IMR-90 (cell line): ENCODE measurements around the gene ANXA1. TPM values are rescaled to one million over a fixed set of nuclear protein-coding genes. Genes with fewer than 3 reads are reported as not detected.

Experiments
- ATAC-seq: fragments of 200-7000 bp; cut with Tn5 transposase; 2 replicates; pipeline ENCODE4 v1.9.1; 2020; ENCODE audit warnings: low read depth, mild to moderate bottlenecking, moderate library complexity
- BruUV-seq: library from RNA; stranded (reverse); fragments of 400-500 nt; replicated peaks from 2 replicates; lab custom pipeline; 2021; lab: Mats Ljungman, UMichigan
- CTCF ChIA-PET: fragments of 300-600 bp; formaldehyde crosslinking; extraction: SDS; loops from one replicate; lab custom pipeline; 2021; ENCODE audit warnings: antibody characterized with exemption; lab: Yijun Ruan, JAX
- POLR2A ChIA-PET: fragments of 300-600 bp; sonication (Branson Sonifier 250); formaldehyde crosslinking; loops from one replicate; lab custom pipeline; 2022; ENCODE audit warnings: antibody characterized with exemption; ENCODE audit not compliant: unreplicated experiment; lab: Charles Lee
- DNase-seq: peaks from one replicate; pipeline ENCODE4 v3.0.0; 2013
- H2AFZ ChIP-seq: replicated peaks from 2 replicates; pipeline ENCODE3; 2013; ENCODE audit warnings: low read length, mild to moderate bottlenecking; ENCODE audit not compliant: poor library complexity
- H2AK5ac ChIP-seq: 2 replicates; pipeline ENCODE4 v1.6.1; 2013; ENCODE audit warnings: low read depth, low read length, inconsistent platforms
- H2AK9ac ChIP-seq: replicated peaks from 2 replicates; pipeline ENCODE3; 2013; ENCODE audit warnings: mild to moderate bottlenecking, low read depth, low read length, moderate library complexity; ENCODE audit not compliant: poor library complexity
- H2BK120ac ChIP-seq: 2 replicates; pipeline ENCODE4 v1.6.1; 2013; ENCODE audit warnings: low read depth, low read length, inconsistent platforms
- H2BK15ac ChIP-seq: 3 replicates; pipeline ENCODE4 v1.6.1; 2013; ENCODE audit warnings: low read depth, low read length, inconsistent platforms
- H2BK20ac ChIP-seq: 2 replicates; pipeline ENCODE4 v1.6.1; 2013; ENCODE audit warnings: low read depth, mild to moderate bottlenecking, inconsistent platforms, low read length, moderate library complexity
- H2BK5ac ChIP-seq: 2 replicates; pipeline ENCODE4 v1.6.1; 2013; ENCODE audit warnings: mild to moderate bottlenecking, low read depth, low read length, inconsistent platforms; ENCODE audit not compliant: poor library complexity, severe bottlenecking
- H3K14ac ChIP-seq: replicated peaks from 2 replicates; pipeline ENCODE4 v1.6.1; 2013; ENCODE audit warnings: low read depth, low read length, inconsistent platforms
- H3K18ac ChIP-seq: 2 replicates; pipeline ENCODE4 v1.6.1; 2013; ENCODE audit warnings: low read depth, low read length, control low read depth
- H3K23ac ChIP-seq: 2 replicates; pipeline ENCODE4 v1.6.1; 2013; ENCODE audit warnings: low read depth, low read length, inconsistent platforms
- H3K27ac ChIP-seq: 2 replicates; pipeline ENCODE4 v1.5.1; 2013; ENCODE audit warnings: mild to moderate bottlenecking, control low read depth, low read length; ENCODE audit not compliant: insufficient read depth
- H3K27me3 ChIP-seq: 2 replicates; pipeline ENCODE4 v1.6.1; 2013; ENCODE audit warnings: low read length; ENCODE audit not compliant: control insufficient read depth, insufficient read depth
- H3K36me3 ChIP-seq: 2 replicates; pipeline ENCODE4 v1.6.1; 2013; ENCODE audit warnings: low read length, mixed read lengths; ENCODE audit not compliant: control insufficient read depth, insufficient read depth
- H3K4ac ChIP-seq: 2 replicates; pipeline ENCODE4 v1.6.1; 2013; ENCODE audit warnings: low read depth, low read length, inconsistent platforms
- H3K4me1 ChIP-seq: 2 replicates; pipeline ENCODE4 v1.6.1; 2013; ENCODE audit warnings: low read length, mixed read lengths; ENCODE audit not compliant: control insufficient read depth, insufficient read depth
- H3K4me2 ChIP-seq: 2 replicates; pipeline ENCODE4 v1.6.1; 2013; ENCODE audit warnings: low read depth, mild to moderate bottlenecking, control low read depth, low read length, moderate library complexity
- H3K4me3 ChIP-seq: 2 replicates; pipeline ENCODE4 v1.5.1; 2013; ENCODE audit warnings: low read depth, mild to moderate bottlenecking, control low read depth, low read length, moderate library complexity; ENCODE audit not compliant: insufficient read depth
- H3K56ac ChIP-seq: 2 replicates; pipeline ENCODE4 v1.6.1; 2013; ENCODE audit warnings: low read length, inconsistent platforms; ENCODE audit not compliant: insufficient read depth; ENCODE audit errors: extremely low read depth
- H3K79me1 ChIP-seq, 2 experiments: 2 replicates each; pipeline ENCODE4 v1.6.1; 2013; ENCODE audit warnings: low read length in 2 of 2, inconsistent platforms in 1 of 2, low read depth in 1 of 2
- H3K9ac ChIP-seq: 2 replicates; pipeline ENCODE4 v1.6.1; 2013; ENCODE audit warnings: low read depth, low read length, control low read depth
- H3K9me1 ChIP-seq: 2 replicates; pipeline ENCODE4 v1.6.1; 2013; ENCODE audit warnings: low read length, inconsistent platforms; ENCODE audit not compliant: insufficient read depth
- H3K9me3 ChIP-seq: 2 replicates; pipeline ENCODE4 v1.6.1; 2013; ENCODE audit warnings: low read length; ENCODE audit not compliant: control insufficient read depth, insufficient read depth
- H4K20me1 ChIP-seq: 2 replicates; pipeline ENCODE4 v1.6.1; 2013; ENCODE audit warnings: low read length, inconsistent platforms; ENCODE audit not compliant: insufficient read depth
- H4K5ac ChIP-seq: 2 replicates; pipeline ENCODE4 v1.6.1; 2013; ENCODE audit warnings: mild to moderate bottlenecking, low read depth, low read length, control low read depth
- H4K8ac ChIP-seq, 2 experiments: 2 replicates each; pipeline ENCODE4 v1.6.1; 2013; ENCODE audit warnings: low read depth in 2 of 2, low read length in 2 of 2, control low read depth in 1 of 2, inconsistent platforms in 1 of 2
- H4K91ac ChIP-seq: 2 replicates; pipeline ENCODE4 v1.6.1; 2013; ENCODE audit warnings: low read depth, low read length, inconsistent platforms; ENCODE audit not compliant: insufficient read depth
- BHLHE40 ChIP-seq: fragments of 150-350 bp; IDR thresholded peaks from 2 replicates; pipeline ENCODE4 v1.6.1; 2016; ENCODE audit warnings: mild to moderate bottlenecking, low read depth, low read length
- FOS ChIP-seq: fragments of 150-350 bp; IDR thresholded peaks from 2 replicates; pipeline ENCODE4 v1.6.1; 2016; ENCODE audit warnings: low read depth, low read length
- MAFK ChIP-seq: IDR thresholded peaks from 2 replicates; pipeline ENCODE4 v1.6.1; 2012; ENCODE audit warnings: low read depth, low read length, improper control_type of control experiment
- MAZ ChIP-seq: IDR thresholded peaks from 2 replicates; pipeline ENCODE4 v1.6.1; 2012; ENCODE audit warnings: low read depth, mild to moderate bottlenecking, low read length, improper control_type of control experiment, moderate library complexity, borderline replicate concordance
- MXI1 ChIP-seq: IDR thresholded peaks from 2 replicates; pipeline ENCODE4 v1.6.1; 2012; ENCODE audit warnings: low read depth, mild to moderate bottlenecking, low read length, moderate library complexity, borderline replicate concordance
- POLR2A ChIP-seq: IDR thresholded peaks from 2 replicates; pipeline ENCODE4 v1.6.1; 2012; ENCODE audit warnings: mild to moderate bottlenecking, low read depth, low read length
- RAD21 ChIP-seq: IDR thresholded peaks from 2 replicates; pipeline ENCODE4 v1.6.1; 2012; ENCODE audit warnings: low read length, improper control_type of control experiment
- RCOR1 ChIP-seq: IDR thresholded peaks from 2 replicates; pipeline ENCODE4 v1.6.1; 2012; ENCODE audit warnings: mild to moderate bottlenecking, low read length, improper control_type of control experiment; ENCODE audit not compliant: insufficient replicate concordance
- RFX5 ChIP-seq: IDR thresholded peaks from 2 replicates; pipeline ENCODE4 v1.8.0; 2012; ENCODE audit warnings: low read depth, mild to moderate bottlenecking, low read length, moderate library complexity
- SMC3 ChIP-seq: fragments of 150-350 bp; IDR thresholded peaks from 2 replicates; pipeline ENCODE4 v1.6.1; 2016; ENCODE audit warnings: low read depth, mild to moderate bottlenecking, antibody characterized with exemption, low read length, moderate library complexity
- WGBS, 2 experiments: methylation state at CpG; one replicate each; pipeline versions ENCODE4 v1.1.5 to v1.1.7; 2013; ENCODE audit warnings: missing lambda C conversion rate in 2 of 2; ENCODE audit not compliant: insufficient read length in 1 of 2; ENCODE audit errors: extremely low coverage in 2 of 2; 5-methylcytosine and 5-hydroxymethylcytosine counted together
- dilution Hi-C: fragments of 300-500 bp; cut with HindIII; formaldehyde crosslinking; loops from one replicate; pipeline ENCODE4 v1.14.3; 2018; ENCODE audit warnings: low sequenced_read_pairs; ENCODE audit not compliant: unreplicated experiment
- in situ Hi-C: fragments of 300-500 bp; cut with MboI; formaldehyde crosslinking; loops from 3 replicates; pipeline ENCODE4 v1.14.3; 2019; ENCODE audit warnings: low sequenced_read_pairs, inconsistent platforms, mixed read lengths
- intact Hi-C: fragments of 100-400 bp; cut with micrococcal nuclease; formaldehyde crosslinking; loops from 2 replicates; pipeline ENCODE4 v1.10.0; 2022
- polyA plus RNA-seq, 3 experiments: library from polyadenylated mRNA; depleted of rRNA; stranded (reverse); fragments of >200 nt; gene quantifications; 2 replicates each; pipeline ENCODE4 v1.2.3, GENCODE V29; 2012; ENCODE audit warnings: low replicate concordance in 1 of 3
- total RNA-seq: library from RNA; depleted of rRNA; stranded (reverse); fragments of >200 nt; gene quantifications from 2 replicates; pipeline ENCODE4 v1.2.3, GENCODE V29; 2012
- TF ChIP-seq, protein P1 (sequence below): fragments of 150-350 bp; IDR thresholded peaks from 2 replicates; pipeline ENCODE4 v1.6.1; 2016; ENCODE audit warnings: low read depth, mild to moderate bottlenecking, low read length, moderate library complexity, borderline replicate concordance

Gene ANXA1
- total and polyA plus RNA-seq, 2 of the 4 experiments (the other 2 are of a cell fraction), result 520 to 583 TPM

DNA sequence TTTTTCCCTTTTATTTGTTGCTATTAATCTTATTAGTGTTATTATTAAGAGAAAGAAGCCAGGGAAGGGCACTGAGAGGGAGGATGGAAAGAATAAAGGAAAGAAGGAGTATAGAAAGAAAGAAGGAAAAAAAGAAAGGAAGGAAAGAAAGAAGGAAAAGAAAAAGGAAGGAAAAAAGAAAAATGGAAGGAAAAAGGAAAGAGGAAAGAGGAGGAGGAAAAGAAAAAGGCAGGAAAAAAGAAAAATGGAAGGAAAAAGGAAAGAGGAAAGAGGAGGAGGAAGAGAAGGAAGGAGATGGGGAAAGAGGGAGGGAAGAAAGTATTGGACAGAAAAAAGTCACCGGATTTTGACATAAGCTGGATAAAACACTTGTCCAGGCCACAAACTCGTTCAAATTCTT, 47.8 kb downstream of the ANXA1 start:
- no peaks in the 10 kb centered on the region for H3K79me1 ChIP-seq
- no peak overlapping the region for H3K4me3 ChIP-seq
- H4K91ac ChIP-seq, result no peak overlapping the region
- H3K9me3 ChIP-seq, result no peaks in the 10 kb centered on the region
- H3K4me1 ChIP-seq, result no peaks in the 10 kb centered on the region
- WGBS, 2 experiments, result no CpG with 5 or more reads among the region's 2 CpGs
- no peak overlapping the region for H2BK15ac ChIP-seq
- no peak overlapping the region for H2AK9ac ChIP-seq
- H2AK5ac ChIP-seq, result no peak overlapping the region
- H3K9me1 ChIP-seq, result no peaks in the 10 kb centered on the region
- ATAC-seq (no peak), DNase-seq (no peak)
- H3K4me2 ChIP-seq, result no peak overlapping the region
- POLR2A ChIA-PET, result no interaction called here
- no peak overlapping the region for H3K14ac ChIP-seq
- no peak overlapping the region for H2BK20ac ChIP-seq
- BruUV-seq, result no TSS peak
- no peak overlapping the region for H3K18ac ChIP-seq
- H3K23ac ChIP-seq, result no peak overlapping the region
- no peak overlapping the region for H2BK5ac ChIP-seq
- TF ChIP-seq SMC3 (no peak), MAFK (no peak), FOS (no peak), RAD21 (no peak), MXI1 (no peak), POLR2A (no peak), MAZ (no peak), BHLHE40 (no peak), RCOR1 (no peak), RFX5 (no peak)
- TF ChIP-seq, protein P1, sequence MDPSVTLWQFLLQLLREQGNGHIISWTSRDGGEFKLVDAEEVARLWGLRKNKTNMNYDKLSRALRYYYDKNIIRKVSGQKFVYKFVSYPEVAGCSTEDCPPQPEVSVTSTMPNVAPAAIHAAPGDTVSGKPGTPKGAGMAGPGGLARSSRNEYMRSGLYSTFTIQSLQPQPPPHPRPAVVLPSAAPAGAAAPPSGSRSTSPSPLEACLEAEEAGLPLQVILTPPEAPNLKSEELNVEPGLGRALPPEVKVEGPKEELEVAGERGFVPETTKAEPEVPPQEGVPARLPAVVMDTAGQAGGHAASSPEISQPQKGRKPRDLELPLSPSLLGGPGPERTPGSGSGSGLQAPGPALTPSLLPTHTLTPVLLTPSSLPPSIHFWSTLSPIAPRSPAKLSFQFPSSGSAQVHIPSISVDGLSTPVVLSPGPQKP, result no peak
- dilution Hi-C loops, result no loop called here
- H3K36me3 ChIP-seq, result no peaks in the 10 kb centered on the region
- H2BK120ac ChIP-seq, result no peak overlapping the region
- H3K27me3 ChIP-seq, result no peaks in the 10 kb centered on the region
- H3K56ac ChIP-seq, result no peak overlapping the region
- no peak overlapping the region for H2AFZ ChIP-seq
- no peak overlapping the region for H4K5ac ChIP-seq
- H3K27ac ChIP-seq, result no peak overlapping the region
- H3K9ac ChIP-seq, result no peak overlapping the region
- intact Hi-C loops, result no loop called here
- CTCF ChIA-PET, result interaction anchor here (0.5 kb wide), 1 partner anchor 1358 kb away, joined by 7 read pairs; no protein-coding TSS in a partner anchor
- H4K20me1 ChIP-seq, result no peaks in the 10 kb centered on the region
- no peak overlapping the region for H4K8ac ChIP-seq
- in situ Hi-C loops, result no loop called here
- no peak overlapping the region for H3K4ac ChIP-seq
